Adrenal gland (tissue), 12 donors: ENCODE measurements around the gene DCP2. TPM values are rescaled to one million over a fixed set of nuclear protein-coding genes. Genes with fewer than 3 reads are reported as not detected.

Experiments
- DNase-seq, 7 donors: peaks; one replicate each; pipeline ENCODE4 v3.0.0-alpha.2; 2019 to 2020
- H3K27ac ChIP-seq, 5 donors: fragments of 200-600 bp; sonication (generic) in 4 of 5; 1 replicate in 3 of 5; 2 replicates in 2 of 5; pipeline versions ENCODE4 v1.5.1 to v1.8.0; 2016 to 2020; ENCODE audit warnings: mild to moderate bottlenecking in 1 of 5
- H3K27me3 ChIP-seq: fragments of 200-600 bp; 2 replicates; pipeline ENCODE4 v1.8.0; 2021
- H3K36me3 ChIP-seq, 2 donors: fragments of 200-600 bp; replicated peaks in 1 of 2; 1 replicate in 1 of 2; 2 replicates in 1 of 2; pipeline versions ENCODE4 v1.5.1 to v1.8.0; 2018 to 2022
- H3K4me1 ChIP-seq, 2 donors: fragments of 200-600 bp; replicated peaks in 1 of 2; 1 replicate in 1 of 2; 2 replicates in 1 of 2; pipeline versions ENCODE4 v1.5.1 to v1.8.0; 2018 to 2021
- H3K4me3 ChIP-seq, 4 donors: fragments of 200-600 bp; sonication (generic) in 3 of 4; one replicate each; pipeline ENCODE4 v1.5.1; 2016 to 2018
- H3K9me3 ChIP-seq, 3 donors: fragments of 200-600 bp; sonication (generic) in 1 of 3; replicated peaks in 1 of 3; 1 replicate in 2 of 3; 2 replicates in 1 of 3; pipeline versions ENCODE4 v1.5.1 to v1.8.0; 2016 to 2021
- POLR2A ChIP-seq, 2 donors: fragments of 450-650 bp; IDR thresholded peaks; one replicate each; pipeline ENCODE4 v1.6.1; 2017; ENCODE audit warnings: antibody characterized with exemption in 2 of 2, mild to moderate bottlenecking in 2 of 2, moderate library complexity in 1 of 2
- WGBS, 4 donors: extraction: QIAGEN DNeasy Blood & Tissue Kit in 2 of 4; methylation state at CpG; one replicate each; pipeline versions ENCODE4 v1.1.5 to v1.1.7; 2013 to 2017; 5-methylcytosine and 5-hydroxymethylcytosine counted together
- intact Hi-C, 2 donors: fragments of 100-400 bp; cut with DNase I; formaldehyde crosslinking; loops; one replicate each; pipeline versions ENCODE4 v1.14.1 to v1.15.0; 2022 to 2023
- polyA plus RNA-seq, 3 donors: library from polyadenylated mRNA; stranded (reverse); fragments of 200-250 nt in 2 of 3; fragments of 350-450 nt in 1 of 3; fragmentation: Illumina TruSeq in 1 of 3; extraction: RNeasy Lipid Tissue Mini Kit (QIAGEN cat#74804) in 1 of 3; gene quantifications; one replicate each; pipeline ENCODE4 v1.2.3, GENCODE V29; 2013 to 2014
- total RNA-seq, 9 donors: library from RNA; depleted of rRNA in 4 of 9; stranded (reverse); fragments of >200 nt in 4 of 9; fragments of 120-200 nt in 1 of 9; fragmentation: NEBNext Ultra II Directional in 1 of 9; extraction: Animal tissue kit (Norgen Biotek cat#: 25700) in 1 of 9; gene quantifications; one replicate each; pipeline versions ENCODE4 v1.1.0 to v1.2.4, GENCODE V29; 2013 to 2023
- TF ChIP-seq, protein P1 (sequence below), 6 experiments: fragments of 450-650 bp in 4 of 6; fragments of 200-600 bp in 2 of 6; sonication (generic) in 1 of 6; IDR thresholded peaks; 1 replicate in 5 of 6; 2 replicates in 1 of 6; pipeline versions ENCODE4 v1.5.1 to v1.8.0; 2016 to 2021; ENCODE audit warnings: antibody characterized with exemption in 6 of 6, mild to moderate bottlenecking in 2 of 6, moderate library complexity in 1 of 6
- donor health status: healthy with polysubstance abuse.
- donor health status: Bipolar disorder and iron deficiency.
- donor health status: DM: yes; HTN: yes; CAD: no.
- donor health status: DM: no; HTN: no; CAD: no.
- donor health status: DM: no; HTN: no; CAD: no.
- donor health status: DM: yes; HTN: yes; CAD: no.

DCP2 gene
- total and polyA plus RNA-seq, 12 donors: 7.0 to 66.4 (median 39.6) TPM

DNA sequence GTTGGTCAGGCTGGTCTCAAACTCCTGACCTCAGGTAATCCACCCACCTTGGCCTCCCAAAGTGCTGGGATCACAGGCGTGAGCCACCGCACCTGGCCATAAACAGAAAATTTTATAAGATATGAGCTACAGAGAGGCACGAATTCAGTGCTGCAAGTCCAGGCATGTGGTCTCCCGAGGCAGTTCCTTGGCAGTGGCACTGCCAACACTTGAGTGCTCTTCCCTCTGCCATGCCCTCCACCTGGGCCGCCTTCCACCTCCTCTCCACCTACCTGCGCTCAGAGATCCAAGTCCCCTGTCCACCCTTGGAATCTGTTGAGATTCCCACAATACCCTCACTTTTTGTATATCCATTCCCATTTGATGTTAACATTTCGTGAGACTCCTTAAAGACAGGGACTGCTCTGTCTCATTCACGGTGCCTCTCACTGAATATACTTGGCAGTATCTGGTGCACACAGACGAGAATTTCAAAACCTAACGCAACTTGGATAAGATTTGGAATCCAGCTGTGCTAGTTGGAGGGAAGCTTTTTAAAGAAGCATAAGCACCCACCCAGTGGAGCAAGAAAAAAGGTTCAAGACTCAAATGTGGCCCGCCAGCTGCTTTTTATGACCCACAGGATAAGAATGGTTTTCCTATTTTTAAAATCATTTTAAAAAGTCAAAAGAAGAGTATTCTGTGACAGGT is 68.3 kb downstream of the DCP2 start:
- DNase-seq: peak in 1 of 7 donors; percentile 25
- no peak overlapping the region for H3K27ac ChIP-seq
- peaks cover 0 to 17% of the 10 kb centered on the region in 2 donors for H3K4me1 ChIP-seq
- no peaks in the 10 kb centered on the region for H3K36me3 ChIP-seq
- intact Hi-C loops: no loop called here
- H3K9me3 ChIP-seq: no peaks in the 10 kb centered on the region
- H3K4me3 ChIP-seq: no peak overlapping the region
- WGBS, 4 donors: 89 to 94% (median 90%) methylated on average over 11 of the region's 11 CpGs
- TF ChIP-seq, protein P1, sequence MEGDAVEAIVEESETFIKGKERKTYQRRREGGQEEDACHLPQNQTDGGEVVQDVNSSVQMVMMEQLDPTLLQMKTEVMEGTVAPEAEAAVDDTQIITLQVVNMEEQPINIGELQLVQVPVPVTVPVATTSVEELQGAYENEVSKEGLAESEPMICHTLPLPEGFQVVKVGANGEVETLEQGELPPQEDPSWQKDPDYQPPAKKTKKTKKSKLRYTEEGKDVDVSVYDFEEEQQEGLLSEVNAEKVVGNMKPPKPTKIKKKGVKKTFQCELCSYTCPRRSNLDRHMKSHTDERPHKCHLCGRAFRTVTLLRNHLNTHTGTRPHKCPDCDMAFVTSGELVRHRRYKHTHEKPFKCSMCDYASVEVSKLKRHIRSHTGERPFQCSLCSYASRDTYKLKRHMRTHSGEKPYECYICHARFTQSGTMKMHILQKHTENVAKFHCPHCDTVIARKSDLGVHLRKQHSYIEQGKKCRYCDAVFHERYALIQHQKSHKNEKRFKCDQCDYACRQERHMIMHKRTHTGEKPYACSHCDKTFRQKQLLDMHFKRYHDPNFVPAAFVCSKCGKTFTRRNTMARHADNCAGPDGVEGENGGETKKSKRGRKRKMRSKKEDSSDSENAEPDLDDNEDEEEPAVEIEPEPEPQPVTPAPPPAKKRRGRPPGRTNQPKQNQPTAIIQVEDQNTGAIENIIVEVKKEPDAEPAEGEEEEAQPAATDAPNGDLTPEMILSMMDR (IDR thresholded peaks at IDR 0.05): no peak
- no peak for TF ChIP-seq POLR2A (IDR thresholded peaks at IDR 0.05)
- H3K27me3 ChIP-seq: no peaks in the 10 kb centered on the region

DNA sequence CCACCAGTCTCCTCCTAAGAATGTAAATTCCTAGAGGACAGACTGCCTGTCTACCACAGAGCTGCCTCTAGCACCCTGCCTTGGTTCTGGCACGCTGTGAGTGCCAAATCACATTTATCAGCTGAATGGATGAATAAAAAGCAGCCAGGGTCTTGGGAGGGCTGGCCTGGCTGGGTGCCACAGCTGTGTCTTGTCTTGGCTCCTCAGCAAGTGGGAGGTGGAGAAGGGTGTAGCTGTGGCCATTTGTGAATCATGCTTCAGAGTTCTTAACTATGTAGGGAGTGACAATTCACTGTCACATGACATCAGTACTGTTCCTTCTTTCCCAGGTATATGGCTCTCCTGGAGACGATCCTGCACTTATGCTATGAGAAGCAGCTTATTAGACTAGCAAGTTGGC is 70.6 kb downstream of the DCP2 start:
- 68 to 81% (median 76%) methylated on average over 1 to 2 of the region's 2 CpGs for WGBS, 4 donors

DNA sequence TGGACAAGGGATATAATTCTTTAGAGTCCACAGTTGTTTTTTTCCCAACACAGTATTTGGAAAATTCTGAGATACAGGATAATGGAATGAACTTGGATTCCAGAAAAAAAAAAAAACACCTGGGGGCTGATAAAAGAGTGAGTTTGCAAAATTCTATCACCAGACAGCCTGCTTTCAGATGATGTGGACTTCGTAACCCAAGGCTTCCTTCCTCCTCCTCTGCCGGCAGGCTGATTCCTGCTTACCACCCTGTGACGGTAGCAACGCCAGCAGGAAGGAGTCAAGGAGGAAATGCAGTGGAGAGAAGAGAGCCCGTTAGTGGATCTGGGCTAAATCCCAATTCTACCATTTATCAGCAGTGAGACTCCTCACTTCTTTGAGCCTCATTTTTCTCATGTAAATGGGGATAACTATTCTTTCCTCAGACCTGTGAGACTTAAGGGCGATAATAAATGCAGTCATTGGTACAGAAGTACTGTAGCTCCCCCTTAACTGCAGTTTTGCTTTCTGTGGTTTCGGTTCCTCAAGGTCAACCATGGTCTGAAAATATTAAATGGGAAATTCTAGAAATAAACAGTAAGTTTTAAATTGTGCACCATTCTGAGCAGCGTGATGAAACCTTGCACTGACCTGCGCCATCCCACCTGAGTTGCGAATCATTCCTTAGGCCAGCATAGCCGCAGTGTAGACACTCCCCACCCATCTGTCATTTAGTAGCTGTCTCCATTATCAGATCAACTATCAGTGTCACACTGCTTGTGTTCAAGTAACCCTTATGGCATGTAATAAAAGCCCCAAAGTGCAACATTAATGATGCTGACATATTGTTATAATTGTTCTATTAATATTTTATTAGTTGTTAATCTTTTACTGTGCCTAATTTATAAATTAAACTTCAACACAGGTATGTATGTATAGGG is 71.4 kb downstream of the DCP2 start:
- Histone ChIP-seq H3K27me3 (no peaks in the 10 kb centered on the region), H3K36me3 (no peaks in the 10 kb centered on the region), H3K9me3 (no peaks in the 10 kb centered on the region), H3K27ac (peak overlapping the region in 3 of 5 donors; percentile 50 to 72 (median 56)), H3K4me1 (peaks cover 0 to 24% of the 10 kb centered on the region in 2 donors), H3K4me3 (peak overlapping the region in 2 of 4 donors; percentile 10 to 41)
- 42 to 46% (median 45%) methylated on average over 11 of the region's 11 CpGs for WGBS, 4 donors
- TF ChIP-seq POLR2A (IDR thresholded peaks at IDR 0.05): no peak
- TF ChIP-seq, protein P1 (IDR thresholded peaks at IDR 0.05): no peak
- peak in 5 of 7 donors; percentile 38 to 57 (median 54) for DNase-seq
- intact Hi-C loops: no loop called here

More for the DNA sequence above, 70.6 kb downstream of the DCP2 start:
- Histone ChIP-seq H3K27me3 (no peaks in the 10 kb centered on the region), H3K36me3 (no peaks in the 10 kb centered on the region), H3K4me1 (peaks cover 0 to 24% of the 10 kb centered on the region in 2 donors), H3K9me3 (no peaks in the 10 kb centered on the region), H3K27ac (peak overlapping the region in 2 of 5 donors; percentile 50 to 52), H3K4me3 (peak overlapping the region in 1 of 4 donors; percentile 41)
- intact Hi-C loops: no loop called here
- DNase-seq: peak in 2 of 7 donors; percentile 7 to 47
- no peak for TF ChIP-seq POLR2A (IDR thresholded peaks at IDR 0.05)
- TF ChIP-seq, protein P1 (IDR thresholded peaks at IDR 0.05): no peak

DNA sequence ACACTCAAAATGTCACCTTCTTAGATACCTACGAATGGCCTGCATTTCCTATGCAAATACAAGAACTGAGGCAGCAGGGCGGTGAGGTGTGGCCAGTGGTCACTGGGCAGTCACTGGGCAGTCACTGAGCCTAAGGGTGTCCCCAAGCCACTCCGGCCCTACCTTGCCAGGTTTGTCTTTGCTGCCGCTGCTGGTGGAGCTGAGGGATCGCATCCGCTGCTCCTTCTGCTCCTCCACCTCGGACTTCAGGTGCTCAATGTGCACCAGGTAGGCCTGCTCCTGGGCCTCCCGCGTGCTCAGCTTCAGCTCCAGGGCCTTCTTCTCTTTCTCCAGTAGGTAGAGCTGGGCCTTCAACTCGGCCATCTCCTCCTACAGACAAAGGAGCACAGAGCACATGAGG is 72.3 kb downstream of the DCP2 start:
- Histone ChIP-seq H3K9me3 (no peaks in the 10 kb centered on the region), H3K27me3 (no peaks in the 10 kb centered on the region), H3K36me3 (no peaks in the 10 kb centered on the region), H3K4me1 (peaks cover 0 to 24% of the 10 kb centered on the region in 2 donors), H3K27ac (no peak overlapping the region), H3K4me3 (no peak overlapping the region)
- no peak for DNase-seq
- 95 to 98% (median 97%) methylated on average over 10 of the region's 10 CpGs for WGBS, 4 donors
- intact Hi-C loops: no loop called here
- TF ChIP-seq, protein P1 (IDR thresholded peaks at IDR 0.05): no peak
- no peak for TF ChIP-seq POLR2A (IDR thresholded peaks at IDR 0.05)
